GM19438 (cell line): ENCODE data around the gene NUP160.
"Not testable (repeated sequence)": the region's sequence is repeated elsewhere in the genome, so short reads cannot be mapped to it uniquely, and the experiment has no call there.

Source experiments
- ATAC-seq: cut with Tn5 transposase; IDR thresholded peaks from one replicate; pipeline ENCODE4 v1.9.1; 2021; ENCODE audit warnings: low read depth; ENCODE audit not compliant: unreplicated experiment

NUP160 gene

GRCh38 chr11:47847892-47848699, at the start of gene NUP160:
Gene NUP160 (minus strand): TSS chr11:47848350. CDS start chr11:47848318, 32 bp downstream.
- ATAC-seq = peak; percentile 86

GRCh38 chr11:47896199-47896598, 48.0 kb upstream of the NUP160 start:
- ATAC-seq = no peak

- no peak for ATAC-seq
Measured at GRCh38 chr11:47895035-47895434, 46.9 kb upstream of the NUP160 start.

GRCh38 chr11:47892546-47893276, 44.6 kb upstream of the NUP160 start:
- ATAC-seq = not testable (repeated sequence)

- no peak for ATAC-seq
Measured at GRCh38 chr11:47891886-47892285, 43.7 kb upstream of the NUP160 start.

- ATAC-seq = no peak
Measured at GRCh38 chr11:47889714-47890441, 41.7 kb upstream of the NUP160 start.

GRCh38 chr11:47887910-47888569, 39.9 kb upstream of the NUP160 start:
- no peak for ATAC-seq

- no peak for ATAC-seq
Measured at GRCh38 chr11:47886096-47886495, 37.9 kb upstream of the NUP160 start.

- not testable (repeated sequence) for ATAC-seq
Measured at GRCh38 chr11:47882437-47882836, 34.3 kb upstream of the NUP160 start.

- ATAC-seq = no peak
Measured at GRCh38 chr11:47881145-47881544, 33.0 kb upstream of the NUP160 start.

GRCh38 chr11:47879259-47880158, 31.4 kb upstream of the NUP160 start:
- ATAC-seq = no peak

GRCh38 chr11:47875858-47876257, 27.7 kb upstream of the NUP160 start:
- not testable (repeated sequence) for ATAC-seq

GRCh38 chr11:47870404-47870803, 22.3 kb upstream of the NUP160 start:
- ATAC-seq = no peak

GRCh38 chr11:47869544-47870393, 21.6 kb upstream of the NUP160 start:
- ATAC-seq = no peak

- ATAC-seq = no peak
Measured at GRCh38 chr11:47867823-47868222, 19.7 kb upstream of the NUP160 start.

- not testable (repeated sequence) for ATAC-seq
Measured at GRCh38 chr11:47866892-47867291, 18.7 kb upstream of the NUP160 start.

GRCh38 chr11:47864901-47865300, 16.8 kb upstream of the NUP160 start:
- ATAC-seq = no peak

- no peak for ATAC-seq
Measured at GRCh38 chr11:47863898-47864430, 15.8 kb upstream of the NUP160 start.
